Stomach (tissue), 4 donors: ENCODE measurements around the gene VAV3.
A peak's percentile ranks its signal among the peaks of the same experiment; 100 is the strongest.

Experiments used
- CTCF ChIP-seq, 7 experiments: fragments of 450-650 bp in 4 of 7; fragments of 200-600 bp in 3 of 7; sonication (generic) in 3 of 7; IDR thresholded peaks; one replicate each; pipeline ENCODE4 v1.5.1; 2016 to 2019; ENCODE audit warnings: antibody characterized with exemption in 7 of 7, control low read depth in 2 of 7, mild to moderate bottlenecking in 1 of 7
- POLR2A ChIP-seq, 4 donors: fragments of 450-650 bp; IDR thresholded peaks; one replicate each; pipeline ENCODE4 v1.6.1; 2016; ENCODE audit warnings: antibody characterized with exemption in 4 of 4, control low read depth in 2 of 4, mild to moderate bottlenecking in 1 of 4, moderate library complexity in 1 of 4
- POLR2AphosphoS5 ChIP-seq, 3 donors: sonication (generic); formaldehyde crosslinking; IDR thresholded peaks; one replicate each; pipeline ENCODE4 v1.6.1; 2016; ENCODE audit warnings: antibody characterized with exemption in 3 of 3

GRCh38 chr1:107782217-107782845 is 182.6 kb downstream of the VAV3 start:
- peak in 5 of 7 experiments; percentile 41 to 76 (median 74) for TF ChIP-seq CTCF (IDR thresholded peaks at IDR 0.05)
- TF ChIP-seq POLR2AphosphoS5 (IDR thresholded peaks at IDR 0.05): no peak
- TF ChIP-seq POLR2A (IDR thresholded peaks at IDR 0.05): no peak
